MCF 10A (cell line): ENCODE data around the gene MTA3. TPM values are rescaled to one million over a fixed set of nuclear protein-coding genes. Genes with fewer than 3 reads are reported as not detected.

Experiments used
- BruUV-seq: library from RNA; stranded (reverse); fragments of 400-500 nt; replicated peaks from 2 replicates; lab custom pipeline; 2021; lab: Mats Ljungman, UMichigan
- CTCF ChIA-PET: fragments of 300-600 bp; sonication (Branson Sonifier 250); formaldehyde crosslinking; extraction: SDS; loops from one replicate; lab custom pipeline; 2021; ENCODE audit warnings: antibody characterized with exemption, inconsistent platforms; lab: Yijun Ruan, JAX
- POLR2A ChIA-PET: fragments of 300-600, 350-650 bp; sonication (Branson Sonifier 250); formaldehyde crosslinking; extraction: SDS; loops from one replicate; lab custom pipeline; 2020; ENCODE audit warnings: antibody characterized with exemption, inconsistent platforms; lab: Yijun Ruan, JAX
- DNase-seq: peaks from one replicate; pipeline ENCODE4 v3.0.0-alpha.2; 2018; ENCODE audit not compliant: unreplicated experiment
- H3K27ac Mint-ChIP-seq: one replicate; pipeline ENCODE4 v1.8.0; 2022; ENCODE audit warnings: mild to moderate bottlenecking, low read depth, mixed read lengths; ENCODE audit not compliant: unreplicated experiment
- H3K27me3 Mint-ChIP-seq: one replicate; pipeline ENCODE4 v1.8.0; 2022; ENCODE audit warnings: mixed read lengths; ENCODE audit not compliant: insufficient read depth, unreplicated experiment
- H3K36me3 Mint-ChIP-seq: one replicate; pipeline ENCODE4 v1.8.0; 2022; ENCODE audit warnings: mild to moderate bottlenecking, moderate library complexity, mixed read lengths; ENCODE audit not compliant: insufficient read depth, unreplicated experiment
- H3K4me1 Mint-ChIP-seq: one replicate; pipeline ENCODE4 v1.8.0; 2022; ENCODE audit warnings: mixed read lengths; ENCODE audit not compliant: insufficient read depth, unreplicated experiment
- H3K4me3 Mint-ChIP-seq: one replicate; pipeline ENCODE4 v1.8.0; 2022; ENCODE audit warnings: mild to moderate bottlenecking, moderate library complexity, mixed read lengths; ENCODE audit not compliant: unreplicated experiment
- H3K9me3 Mint-ChIP-seq: one replicate; pipeline ENCODE4 v1.8.0; 2022; ENCODE audit warnings: mixed read lengths; ENCODE audit not compliant: unreplicated experiment
- CTCF ChIP-seq: fragments of 200-600 bp; IDR thresholded peaks from one replicate; pipeline ENCODE4 v1.8.0; 2022; ENCODE audit warnings: antibody characterized with exemption, mild to moderate bottlenecking; ENCODE audit not compliant: unreplicated experiment
- intact Hi-C: fragments of 100-400 bp; cut with micrococcal nuclease; formaldehyde crosslinking; loops from 2 replicates; pipeline ENCODE4 v1.14.1; 2022
- total RNA-seq: library from RNA; stranded (reverse); gene quantifications from 2 replicates; pipeline ENCODE4 v1.2.3, GENCODE V29; 2022

The MTA3 gene
- total RNA-seq, 1 experiment from 2014 or later: 41.4 TPM

- Mint-ChIP-seq H3K36me3 (no peaks in the 10 kb centered on the region), H3K27ac (no peak overlapping the region), H3K4me3 (no peak overlapping the region), H3K4me1 (peaks cover 6% of the 10 kb centered on the region), H3K27me3 (no peaks in the 10 kb centered on the region), H3K9me3 (no peaks in the 10 kb centered on the region)
- intact Hi-C loops: no loop called here
- no peak for TF ChIP-seq CTCF
- POLR2A ChIA-PET: no interaction called here
- BruUV-seq: no TSS peak
- CTCF ChIA-PET: no interaction called here
- DNase-seq: no peak
These were observed 179.0 kb downstream of the MTA3 start for GRCh38 chr2:42747422-42747821.

- ChIA-PET CTCF (no interaction called here), POLR2A (no interaction called here)
- H3K4me3 Mint-ChIP-seq: no peak overlapping the region
- intact Hi-C loops: no loop called here
- TF ChIP-seq CTCF: no peak
- DNase-seq: no peak
- no peak overlapping the region for H3K27ac Mint-ChIP-seq
- H3K27me3 Mint-ChIP-seq: no peaks in the 10 kb centered on the region
- H3K4me1 Mint-ChIP-seq: peaks cover 6% of the 10 kb centered on the region
- BruUV-seq: no TSS peak
- H3K36me3 Mint-ChIP-seq: no peaks in the 10 kb centered on the region
- no peaks in the 10 kb centered on the region for H3K9me3 Mint-ChIP-seq
These were observed 180.4 kb downstream of the MTA3 start for GRCh38 chr2:42748840-42749239.

GRCh38 chr2:42752314-42752713 lies 183.9 kb downstream of the MTA3 start:
- H3K27ac Mint-ChIP-seq: no peak overlapping the region
- no TSS peak for BruUV-seq
- intact Hi-C loops: no loop called here
- H3K27me3 Mint-ChIP-seq: no peaks in the 10 kb centered on the region
- POLR2A ChIA-PET: interaction anchor here (1.2 kb wide), 1 partner anchor 24 kb away, joined by 3 read pairs; no protein-coding TSS in a partner anchor
- no peak for TF ChIP-seq CTCF
- H3K36me3 Mint-ChIP-seq: peaks cover 4% of the 10 kb centered on the region
- H3K4me1 Mint-ChIP-seq: no peaks in the 10 kb centered on the region
- CTCF ChIA-PET: interaction anchor here (1.0 kb wide), 1 partner anchor 10 kb away, joined by 4 read pairs; no protein-coding TSS in a partner anchor
- no peak for DNase-seq
- H3K4me3 Mint-ChIP-seq: no peak overlapping the region
- no peaks in the 10 kb centered on the region for H3K9me3 Mint-ChIP-seq

GRCh38 chr2:42752816-42753813 lies 184.7 kb downstream of the MTA3 start:
- Mint-ChIP-seq H3K4me1 (no peaks in the 10 kb centered on the region), H3K4me3 (no peak overlapping the region), H3K36me3 (peaks cover 4% of the 10 kb centered on the region), H3K27ac (no peak overlapping the region), H3K9me3 (no peaks in the 10 kb centered on the region), H3K27me3 (no peaks in the 10 kb centered on the region)
- no peak for TF ChIP-seq CTCF
- no TSS peak for BruUV-seq
- ChIA-PET POLR2A (interaction anchor here (1.2 kb wide), 1 partner anchor 24 kb away, joined by 3 read pairs; no protein-coding TSS in a partner anchor), CTCF (no interaction called here)
- no peak for DNase-seq
- intact Hi-C loops: no loop called here
